Activated naive CD4-positive, alpha-beta T cell treated with Interleukin-2 at 50 U/mL for 16 hours (primary cell): ENCODE results near the gene SRP72.

ENCODE experiments used
- DNase-seq: peaks from one replicate; pipeline ENCODE4 v3.0.0-alpha.2; 2020

Gene SRP72

GRCh38 chr4:56552273-56552672 lies 84.9 kb downstream of the SRP72 start:
- no peak for DNase-seq
